Fibroblast of villous mesenchyme (primary cell): ENCODE results near the gene PAWR. TPM values are rescaled to one million over a fixed set of nuclear protein-coding genes. Genes with fewer than 3 reads are reported as not detected.
"Not testable (repeated sequence)": the region's sequence is repeated elsewhere in the genome, so short reads cannot be mapped to it uniquely, and the experiment has no call there.

Experiments
- DNase-seq: peaks from one replicate; pipeline ENCODE4 v3.0.0-alpha.2; 2010; ENCODE audit warnings: low read depth
- H3K4me3 ChIP-seq: 2 replicates; pipeline ENCODE4 v1.5.1; 2011; ENCODE audit warnings: low read depth, mild to moderate bottlenecking, low read length
- total RNA-seq: library from RNA; depleted of rRNA; stranded (reverse); fragments of >200 nt; gene quantifications from 2 replicates; pipeline ENCODE4 v1.2.3, GENCODE V29; 2012
- TF ChIP-seq, protein P1 (sequence below): IDR thresholded peaks from 2 replicates; pipeline ENCODE4 v1.5.1; 2012; ENCODE audit warnings: low read depth, mild to moderate bottlenecking, low read length; ENCODE audit not compliant: insufficient read depth

The PAWR gene
- total RNA-seq, 1 donor, result 64.3 TPM

DNA sequence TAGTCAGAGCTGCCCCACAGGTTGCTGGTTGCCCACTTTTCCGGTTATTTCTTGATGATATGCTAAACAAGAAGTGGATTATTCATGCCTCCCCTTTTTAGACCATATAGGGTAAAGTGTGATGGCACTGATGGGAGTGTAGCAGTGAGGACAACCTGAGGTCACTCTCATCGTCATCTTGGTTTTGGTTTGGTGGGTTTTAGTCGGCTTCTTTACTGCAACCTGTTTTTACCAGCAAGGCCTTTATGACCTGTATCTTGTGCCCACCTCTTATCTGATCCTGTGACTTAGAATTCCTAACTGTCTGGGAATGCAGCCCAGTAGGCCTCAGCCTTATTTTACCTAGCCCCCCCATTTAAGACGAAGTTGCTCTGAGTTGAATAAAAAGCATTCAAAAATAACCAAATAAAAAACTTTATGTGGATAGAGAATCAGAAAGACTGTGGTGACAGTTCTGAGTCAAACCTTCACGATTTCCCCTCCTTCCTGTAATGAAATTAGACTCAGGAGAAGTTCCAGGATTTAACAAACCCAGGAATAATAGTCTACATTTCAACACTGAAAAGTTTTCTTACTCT, 144.2 kb downstream of the PAWR start:
- DNase-seq, result peak; percentile 21
- TF ChIP-seq, protein P1, sequence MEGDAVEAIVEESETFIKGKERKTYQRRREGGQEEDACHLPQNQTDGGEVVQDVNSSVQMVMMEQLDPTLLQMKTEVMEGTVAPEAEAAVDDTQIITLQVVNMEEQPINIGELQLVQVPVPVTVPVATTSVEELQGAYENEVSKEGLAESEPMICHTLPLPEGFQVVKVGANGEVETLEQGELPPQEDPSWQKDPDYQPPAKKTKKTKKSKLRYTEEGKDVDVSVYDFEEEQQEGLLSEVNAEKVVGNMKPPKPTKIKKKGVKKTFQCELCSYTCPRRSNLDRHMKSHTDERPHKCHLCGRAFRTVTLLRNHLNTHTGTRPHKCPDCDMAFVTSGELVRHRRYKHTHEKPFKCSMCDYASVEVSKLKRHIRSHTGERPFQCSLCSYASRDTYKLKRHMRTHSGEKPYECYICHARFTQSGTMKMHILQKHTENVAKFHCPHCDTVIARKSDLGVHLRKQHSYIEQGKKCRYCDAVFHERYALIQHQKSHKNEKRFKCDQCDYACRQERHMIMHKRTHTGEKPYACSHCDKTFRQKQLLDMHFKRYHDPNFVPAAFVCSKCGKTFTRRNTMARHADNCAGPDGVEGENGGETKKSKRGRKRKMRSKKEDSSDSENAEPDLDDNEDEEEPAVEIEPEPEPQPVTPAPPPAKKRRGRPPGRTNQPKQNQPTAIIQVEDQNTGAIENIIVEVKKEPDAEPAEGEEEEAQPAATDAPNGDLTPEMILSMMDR, result no peak
- no peak overlapping the region for H3K4me3 ChIP-seq

- H3K4me3 ChIP-seq, DNase-seq: not testable (repeated sequence)
Observed at GRCh38 chr12:79544439-79544838, 146.3 kb downstream of the PAWR start.

DNA sequence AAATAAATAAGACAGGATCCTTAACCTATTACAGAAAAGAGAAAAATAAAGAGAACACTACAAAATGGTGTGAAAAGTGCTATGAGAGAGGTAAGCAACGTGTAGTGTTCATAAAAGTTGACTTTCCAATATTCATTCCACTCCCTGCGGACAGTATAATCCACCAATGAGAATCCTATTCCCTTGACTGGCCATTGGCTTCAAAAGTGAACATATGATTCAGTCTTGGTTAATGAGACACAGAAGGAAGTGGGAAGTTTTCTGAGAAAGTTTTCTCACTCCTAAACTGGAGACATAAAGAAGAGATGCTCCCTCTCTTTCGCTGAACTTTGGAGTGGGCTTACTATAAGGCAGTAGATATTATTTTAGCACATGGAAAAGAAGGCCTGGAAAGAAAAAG, 153.1 kb downstream of the PAWR start:
- TF ChIP-seq, protein P1, result no peak
- DNase-seq, result no peak
- H3K4me3 ChIP-seq, result no peak overlapping the region

- no peak for DNase-seq
- TF ChIP-seq, protein P1, result no peak
- no peak overlapping the region for H3K4me3 ChIP-seq
Observed at GRCh38 chr12:79535751-79536150, 155.0 kb downstream of the PAWR start.

Other genes starting within 250 kb of the PAWR start
- gene PPP1R12A, start 244.1 kb upstream of the PAWR start, total RNA-seq, result 188 and 207 TPM in 2 replicates